SIG-M5 (cell line): ENCODE results near the gene SLC25A22.

Source experiments
- DNase-seq: peaks from one replicate; lab custom pipeline; 2025; lab: John Stamatoyannopoulos, UW

Gene SLC25A22

DNA sequence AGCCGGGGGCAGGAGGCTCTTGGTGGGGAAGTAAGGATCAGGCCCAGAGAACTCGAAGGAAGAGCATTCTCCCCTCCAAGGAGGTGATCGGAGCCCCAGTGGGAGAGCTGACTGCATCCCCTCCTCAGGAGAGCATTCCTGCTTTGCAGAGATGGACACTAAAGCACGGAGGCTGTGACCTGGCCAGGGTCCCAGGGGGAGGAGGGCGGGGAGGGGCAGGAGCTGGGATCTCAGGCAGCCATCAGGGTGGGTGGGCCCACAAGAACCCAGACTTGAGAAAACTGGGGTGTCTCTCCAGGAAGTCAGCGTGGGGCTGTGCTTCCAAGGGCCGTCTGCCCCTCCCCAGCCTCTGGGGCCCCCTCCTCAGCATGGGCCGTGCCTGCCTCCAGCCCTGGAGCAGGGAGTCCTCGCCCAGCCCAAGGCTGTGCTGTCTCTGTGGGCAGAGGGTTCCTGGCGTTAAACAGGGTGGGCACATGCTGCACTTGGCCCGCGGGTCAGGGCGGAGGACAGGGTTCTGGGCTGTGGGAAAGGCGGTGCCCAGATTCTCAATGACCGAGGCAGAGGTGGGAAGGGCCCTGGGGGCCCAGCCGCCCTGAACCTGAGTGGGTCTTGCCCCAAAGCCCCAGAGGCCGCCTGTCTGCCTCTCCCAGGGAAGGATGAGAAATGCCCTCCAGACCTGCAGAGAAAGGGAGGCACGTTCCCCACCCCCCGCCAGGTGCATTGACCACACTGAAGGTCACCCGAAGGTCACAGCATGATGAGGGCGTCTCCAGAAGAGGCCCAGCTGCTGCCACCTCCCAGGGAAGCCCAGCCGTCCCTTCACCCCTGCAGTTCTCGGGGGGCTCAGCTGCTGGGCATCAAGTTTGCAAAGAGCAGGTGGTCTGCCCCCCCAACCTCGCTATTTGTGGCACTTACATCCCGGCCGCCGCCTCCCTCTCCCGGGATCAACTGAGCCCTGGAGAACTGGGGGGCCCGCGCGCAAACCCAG lies 8.8 kb downstream of the SLC25A22 start:
- DNase-seq = no peak

GRCh38 chr11:788009-788640 lies 10.0 kb downstream of the SLC25A22 start:
- no peak for DNase-seq

- DNase-seq = no peak
Observed at GRCh38 chr11:787084-787675, 10.9 kb downstream of the SLC25A22 start.

DNA sequence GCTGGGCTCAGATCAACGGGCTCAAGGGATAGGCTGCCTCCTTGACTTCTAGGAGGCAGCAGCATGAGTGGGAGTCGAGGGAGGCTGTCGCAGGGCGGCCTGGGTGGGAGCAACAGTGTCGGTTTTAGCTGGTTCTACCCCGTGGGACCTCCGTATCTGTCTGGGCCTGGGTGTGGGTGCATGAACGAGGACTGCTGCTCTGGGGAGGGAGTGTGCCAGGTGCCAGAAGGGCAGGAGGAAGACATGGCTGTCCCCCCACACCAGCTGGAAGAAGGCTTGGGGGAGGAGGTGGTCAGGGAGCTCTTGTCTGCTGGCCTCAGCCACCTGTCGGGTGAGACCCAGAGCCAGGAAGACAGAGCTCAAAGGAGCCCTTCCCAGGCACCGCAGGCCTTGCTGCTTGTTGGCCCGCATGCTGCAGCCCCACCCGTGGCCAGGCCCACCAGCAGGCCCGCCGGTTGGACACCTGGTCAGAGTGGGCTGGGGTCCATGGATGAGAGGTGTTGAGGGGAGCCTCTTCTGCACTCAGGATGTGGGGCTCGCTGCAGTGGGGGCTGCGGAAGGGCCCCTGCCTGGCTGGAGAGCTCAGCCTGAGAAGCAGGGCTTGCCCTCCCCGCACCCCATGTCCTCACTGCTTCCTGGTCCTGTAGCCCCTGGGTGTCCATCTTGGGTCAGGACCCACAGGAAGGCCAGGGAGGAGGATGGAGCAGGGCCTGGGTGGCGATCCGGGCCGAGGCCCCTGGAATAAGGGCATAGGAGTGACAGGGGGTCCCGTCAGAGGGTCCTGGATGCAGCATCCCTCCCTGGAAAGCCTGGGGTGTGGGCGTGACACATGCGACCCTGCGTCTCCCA lies 11.6 kb downstream of the SLC25A22 start:
- no peak for DNase-seq

DNA sequence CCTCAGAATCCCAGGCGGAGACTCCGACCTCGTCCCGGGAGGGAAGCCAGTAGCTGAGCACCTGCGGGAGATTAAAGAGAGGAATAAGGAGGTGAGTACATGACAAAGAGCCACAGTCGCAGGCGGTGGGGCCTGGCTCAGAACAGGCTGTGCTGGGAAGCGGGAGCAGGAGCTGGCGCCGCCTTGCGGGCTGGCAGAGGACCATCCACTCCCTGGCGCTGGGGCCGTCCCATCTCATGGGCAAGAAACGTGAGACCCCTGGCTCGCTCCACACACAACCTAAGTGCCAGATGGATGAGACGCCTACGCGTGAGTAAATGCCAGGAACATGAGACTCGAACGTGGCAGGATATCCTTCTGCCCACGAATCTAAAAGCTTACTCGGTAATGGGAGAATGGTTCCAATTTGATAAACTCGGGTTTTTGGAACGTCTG lies 14.5 kb downstream of the SLC25A22 start:
- no peak for DNase-seq

GRCh38 chr11:782264-783174 lies 15.6 kb downstream of the SLC25A22 start:
- DNase-seq = no peak

GRCh38 chr11:779955-780532 lies 18.0 kb downstream of the SLC25A22 start:
- no peak for DNase-seq

- no peak for DNase-seq
Observed at GRCh38 chr11:778976-779954, 18.8 kb downstream of the SLC25A22 start.

GRCh38 chr11:777288-778255 lies 20.5 kb downstream of the SLC25A22 start, which contains the start of gene GATD1:
Gene GATD1, minus strand, starts transcription at chr11:777487. Its CDS starts 25 bp downstream, at chr11:777462.
- peak; percentile 10 for DNase-seq

- DNase-seq = no peak
Observed at GRCh38 chr11:776561-777287, 21.4 kb downstream of the SLC25A22 start.

DNA sequence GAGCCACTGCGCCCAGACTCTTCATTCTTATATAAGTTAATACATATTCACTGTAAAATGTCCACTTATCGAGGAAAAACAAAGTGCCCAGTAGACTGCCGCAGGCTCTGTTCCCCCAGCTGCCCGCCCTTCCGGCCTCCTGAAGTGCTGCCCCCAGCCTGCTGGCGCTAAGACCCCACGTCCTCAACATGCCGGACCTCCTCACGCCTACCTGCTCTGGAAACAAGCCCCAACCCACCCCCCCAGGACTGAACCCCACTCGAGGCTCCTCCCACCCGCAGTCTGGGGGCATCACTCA lies 21.9 kb downstream of the SLC25A22 start:
- no peak for DNase-seq

DNA sequence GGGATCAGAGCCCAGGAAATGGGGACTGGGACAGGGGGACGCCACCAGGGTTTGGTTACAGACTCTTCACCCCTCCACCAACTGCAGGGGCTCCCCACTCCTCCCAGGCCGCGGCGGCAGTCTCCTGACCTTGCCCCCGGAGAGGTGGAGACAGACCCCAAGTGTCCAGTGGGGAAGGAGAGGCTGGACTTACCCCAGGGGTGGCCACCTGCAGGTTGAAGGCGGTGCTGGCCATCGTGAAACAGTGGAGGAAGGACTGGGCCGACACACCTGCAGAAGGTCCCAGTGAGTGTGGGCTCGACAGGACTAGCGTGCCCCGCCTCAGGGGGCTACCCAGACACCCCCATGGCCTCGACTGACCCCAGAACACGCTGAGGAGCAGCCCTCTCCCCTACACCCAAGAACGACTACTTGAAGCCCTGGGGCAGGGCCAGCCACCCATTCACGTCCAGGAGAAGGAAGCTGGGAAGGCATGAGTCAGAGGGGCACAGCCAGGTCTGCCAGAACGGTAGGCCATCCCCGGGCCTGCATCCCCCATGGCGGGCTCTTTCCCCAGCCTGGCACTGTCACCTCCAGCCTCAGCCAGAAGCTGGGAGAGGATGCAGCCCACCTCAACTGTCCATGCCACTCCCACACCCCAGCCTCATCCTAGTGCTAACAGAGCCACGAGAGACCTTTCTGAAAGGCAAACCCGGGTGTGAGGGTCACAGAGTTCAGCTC lies 23.0 kb downstream of the SLC25A22 start:
- no peak for DNase-seq

DNA sequence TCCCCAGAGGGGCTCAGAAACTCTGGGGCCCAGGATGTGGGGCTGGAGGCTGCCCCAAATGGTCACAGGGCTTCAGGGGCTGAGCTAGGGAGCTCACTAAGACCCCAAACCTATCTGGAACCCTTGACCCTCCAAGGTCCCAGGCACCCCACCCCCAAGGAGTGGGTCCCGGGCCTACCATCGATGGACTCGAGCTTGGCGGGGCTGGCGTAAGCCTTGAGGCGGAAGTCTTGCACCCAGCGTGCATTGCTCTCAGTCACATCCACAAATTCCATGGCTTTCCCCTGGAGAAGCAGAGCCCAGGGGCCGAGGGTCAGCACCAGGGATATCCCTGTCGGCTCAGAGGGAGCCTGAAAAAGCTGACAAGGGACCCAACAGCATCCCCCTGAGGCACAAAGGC lies 24.3 kb downstream of the SLC25A22 start:
- no peak for DNase-seq

GRCh38 chr11:773425-773824 lies 24.7 kb downstream of the SLC25A22 start:
- no peak for DNase-seq

GRCh38 chr11:772429-773390 lies 25.4 kb downstream of the SLC25A22 start:
- no peak for DNase-seq
